Inflammatory macrophage treated with lipopolysaccharide for 1 hour (primary cell): ENCODE measurements around the gene SNCAIP.

Experiments
- DNase-seq, 2 donors: peaks; one replicate each; pipeline ENCODE4 v3.0.0-alpha.2; 2020 to 2022

Gene SNCAIP

GRCh38 chr5:122311961-122312590 is at the start of gene SNCAIP:
Gene SNCAIP, plus strand, starts transcription at chr5:122312237. Its CDS starts 78,898 bp downstream, at chr5:122391135.
- DNase-seq, result no peak

DNA sequence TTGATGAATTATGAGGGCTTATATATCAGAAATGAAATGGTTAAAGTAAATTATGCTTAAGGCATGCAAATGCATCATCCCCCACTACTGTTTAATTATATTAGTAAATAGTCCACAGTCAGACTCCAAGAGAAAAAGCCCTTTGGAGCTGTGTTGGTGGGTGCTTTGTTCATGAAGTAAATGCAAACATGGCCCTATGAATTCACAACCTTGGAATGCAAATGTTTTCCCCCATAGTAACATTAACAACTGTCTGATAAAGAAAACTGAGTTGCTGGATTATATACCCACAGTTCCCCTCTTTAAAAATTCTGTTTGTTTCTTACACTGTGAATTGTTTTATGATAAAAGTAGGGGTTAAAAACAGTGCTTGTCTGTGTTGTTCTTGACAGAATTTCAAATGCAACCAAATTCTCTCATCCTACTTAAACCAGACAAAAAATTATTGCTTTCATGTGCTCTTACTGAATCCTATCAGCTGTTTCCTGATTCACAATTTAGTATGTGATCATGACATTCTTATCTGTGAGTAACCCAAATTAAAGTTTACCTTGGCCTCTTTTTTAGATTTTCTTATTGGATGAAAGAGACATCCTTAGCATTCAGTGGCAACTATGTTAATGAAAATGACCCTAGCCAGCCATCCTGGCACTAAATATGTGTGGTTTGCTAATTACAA is 48.5 kb upstream of the SNCAIP start:
- no peak for DNase-seq

GRCh38 chr5:122264610-122265009 is 47.4 kb upstream of the SNCAIP start:
- DNase-seq, result no peak

DNA sequence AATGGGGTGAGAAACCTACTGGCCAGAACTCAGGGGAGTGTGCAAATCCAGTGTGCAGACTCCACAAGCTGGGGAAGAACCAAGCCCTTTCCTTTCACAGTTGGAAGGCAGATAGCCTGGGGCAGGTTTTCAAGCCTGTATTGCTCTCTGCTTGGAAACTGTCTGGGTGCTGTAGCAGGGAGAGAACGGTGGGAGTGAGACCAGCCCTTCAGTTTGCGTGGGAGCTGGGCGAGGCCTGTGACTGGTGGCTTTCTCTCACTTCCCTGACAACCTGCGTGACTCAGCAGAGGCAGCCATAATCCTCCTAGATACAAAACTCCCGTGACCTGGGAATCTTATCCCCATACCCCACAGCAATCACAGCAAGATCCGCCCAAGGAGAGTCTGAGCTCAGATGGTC is 44.9 kb upstream of the SNCAIP start:
- DNase-seq, result no peak

GRCh38 chr5:122273696-122274095 is 38.3 kb upstream of the SNCAIP start:
- no peak for DNase-seq

DNA sequence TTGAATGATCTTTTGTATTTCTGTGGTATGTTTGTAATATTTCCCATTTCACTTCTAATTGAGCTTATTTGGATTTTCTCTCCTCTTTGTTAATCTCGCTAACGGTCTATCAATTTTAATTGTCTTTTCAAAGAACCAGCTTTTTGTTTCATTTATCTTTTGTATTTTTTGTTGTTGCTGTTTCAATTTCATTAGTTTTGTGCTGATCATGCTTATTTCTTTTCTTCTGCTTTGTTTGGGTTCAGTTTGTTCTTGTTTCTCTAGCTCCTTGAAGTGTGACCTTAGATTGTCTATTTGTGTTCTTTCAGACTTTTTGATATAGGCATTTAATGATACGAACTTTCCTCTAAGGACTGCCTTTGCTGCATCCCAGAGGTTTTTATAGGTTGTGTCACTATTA is 28.4 kb upstream of the SNCAIP start:
- no peak for DNase-seq

- no peak for DNase-seq
These were observed 25.5 kb upstream of the SNCAIP start for GRCh38 chr5:122286541-122286940.

DNA sequence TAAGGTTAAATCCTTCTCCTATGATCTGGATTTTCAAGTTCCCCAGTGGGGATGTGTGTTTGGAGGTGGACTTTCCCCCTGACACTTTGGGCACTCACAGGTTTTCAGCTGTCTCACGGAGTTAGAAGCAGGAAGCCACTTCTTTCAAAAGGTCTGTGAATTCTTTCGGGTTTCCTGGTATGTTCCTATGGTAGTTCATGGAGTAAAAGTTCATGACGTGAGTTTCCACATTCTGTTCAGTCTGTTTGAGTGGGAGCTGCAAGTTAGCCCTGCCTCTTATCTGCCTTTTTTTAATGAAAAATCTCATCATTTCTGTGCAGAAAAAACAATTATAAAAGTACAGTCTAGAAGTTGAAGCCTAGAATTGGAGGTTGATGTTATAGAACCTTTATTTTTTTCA is 24.9 kb upstream of the SNCAIP start:
- DNase-seq, result no peak

GRCh38 chr5:122291000-122291901 is 20.8 kb upstream of the SNCAIP start:
- no peak for DNase-seq

GRCh38 chr5:122292332-122292731 is 19.7 kb upstream of the SNCAIP start:
- DNase-seq, result no peak

- no peak for DNase-seq
These were observed 16.9 kb upstream of the SNCAIP start for GRCh38 chr5:122295138-122295537.

DNA sequence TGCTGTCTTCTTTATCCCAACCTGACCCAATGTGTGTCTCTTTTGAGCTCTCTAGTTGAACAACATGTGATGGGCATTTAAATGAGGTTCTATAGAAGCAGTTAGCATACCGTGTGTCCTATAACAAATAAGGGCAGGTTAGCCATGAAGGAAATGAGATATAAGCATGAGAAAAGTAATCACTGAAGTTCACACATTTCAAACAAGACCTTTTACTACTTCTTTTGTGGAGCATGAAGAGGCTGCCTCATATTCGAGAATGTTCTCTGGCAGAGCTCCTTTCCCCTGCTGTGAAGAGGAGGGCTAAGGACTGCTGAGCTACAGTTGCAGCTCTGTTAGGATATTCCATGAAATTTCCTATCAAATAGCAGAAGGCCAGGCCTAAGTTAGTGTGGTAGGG is 15.2 kb upstream of the SNCAIP start:
- no peak for DNase-seq

GRCh38 chr5:122297587-122298298 is 14.3 kb upstream of the SNCAIP start:
- DNase-seq, result no peak

GRCh38 chr5:122300374-122300773 is 11.7 kb upstream of the SNCAIP start:
- no peak for DNase-seq

DNA sequence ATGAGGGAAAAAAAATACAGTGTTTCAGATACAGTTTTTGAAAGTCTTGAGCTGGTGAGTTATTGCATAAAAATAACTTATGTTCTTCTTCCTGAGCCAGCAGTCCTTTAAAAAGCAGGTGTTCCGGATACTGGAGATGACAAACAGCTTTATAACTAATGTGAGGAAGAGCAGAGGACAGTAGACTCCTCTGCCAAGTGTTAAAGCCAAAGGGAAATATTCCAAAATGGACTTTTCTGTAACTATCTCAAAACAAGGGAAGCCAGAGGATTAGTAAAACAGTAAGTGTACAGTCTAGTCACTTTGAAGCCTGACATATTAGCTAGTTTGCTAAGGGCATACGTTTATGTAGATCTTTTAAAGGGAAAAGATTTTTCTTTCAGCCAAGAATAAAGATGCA is 11.0 kb upstream of the SNCAIP start:
- DNase-seq, result no peak

DNA sequence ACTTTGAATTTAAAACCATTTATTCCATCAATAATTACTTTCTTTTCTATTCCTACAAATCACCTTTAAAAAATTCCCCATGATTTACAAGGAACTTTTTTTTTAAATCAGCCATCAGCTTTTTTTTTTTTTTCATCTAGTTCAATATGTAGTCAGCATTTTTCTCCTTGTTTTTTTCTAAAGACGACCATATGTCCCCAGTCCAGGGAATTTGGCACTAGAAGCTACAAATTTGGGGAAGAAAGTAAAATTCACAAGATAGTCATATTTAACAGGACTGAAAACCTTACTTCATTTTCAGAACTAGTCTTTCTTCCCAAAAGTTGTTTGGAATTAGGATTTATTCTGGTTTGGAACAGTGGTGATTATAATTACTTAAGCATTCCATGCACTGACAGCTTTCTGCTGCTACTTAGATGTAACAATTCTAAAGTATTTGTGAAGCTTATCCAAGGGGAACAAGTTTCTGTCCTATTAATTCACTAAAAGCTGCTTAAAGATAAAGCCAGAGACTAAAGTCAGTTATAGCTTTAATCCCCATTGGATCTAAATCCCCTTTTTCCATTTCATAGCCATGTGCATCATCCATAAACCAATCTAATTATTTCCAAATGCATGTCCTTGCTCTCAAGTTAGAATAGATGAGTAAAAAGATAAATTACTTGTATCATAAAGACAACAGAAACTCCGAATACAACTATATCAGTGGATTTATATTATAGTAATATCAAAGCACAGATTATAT is 7.4 kb upstream of the SNCAIP start:
- no peak for DNase-seq

GRCh38 chr5:122306461-122306860 is 5.6 kb upstream of the SNCAIP start:
- no peak for DNase-seq

- DNase-seq, result no peak
These were observed 1.1 kb upstream of the SNCAIP start for GRCh38 chr5:122310889-122311288.

GRCh38 chr5:122311497-122311960 is 508 bp upstream of the SNCAIP start:
- no peak for DNase-seq

- DNase-seq, result no peak
These were observed 762 bp downstream of the SNCAIP start for GRCh38 chr5:122312591-122313406.

- DNase-seq, result no peak
These were observed 2.0 kb downstream of the SNCAIP start for GRCh38 chr5:122314036-122314435.
